Muscle layer of colon (tissue), 2 donors: ENCODE measurements around the gene IMPDH1.
"Not testable (repeated sequence)": the region's sequence is repeated elsewhere in the genome, so short reads cannot be mapped to it uniquely, and the experiment has no call there.

Experiments used
- H3K27ac ChIP-seq: one replicate; pipeline ENCODE4 v1.7.0; 2013; ENCODE audit warnings: low read depth, mild to moderate bottlenecking, low read length, moderate library complexity
- H3K27me3 ChIP-seq, 2 donors: one replicate each; pipeline ENCODE4 v1.7.0; 2013; ENCODE audit warnings: low read length in 2 of 2, mild to moderate bottlenecking in 2 of 2; ENCODE audit not compliant: insufficient read depth in 2 of 2, control insufficient read depth in 1 of 2
- H3K36me3 ChIP-seq: one replicate; pipeline ENCODE4 v1.7.0; 2013; ENCODE audit warnings: mild to moderate bottlenecking, low read length; ENCODE audit not compliant: insufficient read depth
- H3K4me1 ChIP-seq: one replicate; pipeline ENCODE4 v1.7.0; 2013; ENCODE audit warnings: mild to moderate bottlenecking, low read length; ENCODE audit not compliant: insufficient read depth
- H3K4me3 ChIP-seq, 2 donors: one replicate each; pipeline ENCODE4 v1.7.0; 2013; ENCODE audit warnings: low read length in 2 of 2, low read depth in 1 of 2, mild to moderate bottlenecking in 1 of 2, moderate library complexity in 1 of 2
- H3K9ac ChIP-seq: one replicate; pipeline ENCODE4 v1.7.0; 2013; ENCODE audit warnings: low read length
- H3K9me3 ChIP-seq: one replicate; pipeline ENCODE4 v1.7.0; 2013; ENCODE audit warnings: mild to moderate bottlenecking, low read length
- donor health status: abdominal sarcoma.
- donor health status: Adenocarcinoma of cecum.

Gene IMPDH1

GRCh38 chr7:128409596-128410450, at the start of gene IMPDH1:
IMPDH1 (minus strand) TSS chr7:128409982; CDS start chr7:128409901, 81 bp downstream.
- peak within 1 kb of the TSS; percentile 91 for H3K27ac ChIP-seq
- no peaks in the 10 kb centered on the region for H3K9me3 ChIP-seq
- H3K9ac ChIP-seq: peak within 1 kb of the TSS; percentile 88
- peaks cover 28% of the 10 kb centered on the region for H3K4me1 ChIP-seq
- peak within 1 kb of the TSS; percentile 69 to 83 for H3K4me3 ChIP-seq
- no peaks in the 10 kb centered on the region for H3K36me3 ChIP-seq
- no peaks in the 10 kb centered on the region for H3K27me3 ChIP-seq

GRCh38 chr7:128459394-128459878, 49.7 kb upstream of the IMPDH1 start:
- Histone ChIP-seq H3K4me1 (peaks cover 35% of the 10 kb centered on the region), H3K9me3 (no peaks in the 10 kb centered on the region), H3K27me3 (no peaks in the 10 kb centered on the region), H3K27ac (no peak overlapping the region), H3K9ac (no peak overlapping the region), H3K36me3 (peaks cover 5% of the 10 kb centered on the region), H3K4me3 (no peak overlapping the region)

- Histone ChIP-seq H3K4me3 (no peak overlapping the region), H3K36me3 (peaks cover 5% of the 10 kb centered on the region), H3K9me3 (no peaks in the 10 kb centered on the region), H3K27ac (no peak overlapping the region), H3K4me1 (peaks cover 40% of the 10 kb centered on the region), H3K9ac (no peak overlapping the region), H3K27me3 (no peaks in the 10 kb centered on the region)
Observed at GRCh38 chr7:128458956-128459355, 49.2 kb upstream of the IMPDH1 start.

GRCh38 chr7:128457385-128457784, 47.6 kb upstream of the IMPDH1 start:
- H3K4me1 ChIP-seq: peaks cover 43% of the 10 kb centered on the region
- H3K36me3 ChIP-seq, H3K27me3 ChIP-seq, H3K9ac ChIP-seq, H3K4me3 ChIP-seq, H3K9me3 ChIP-seq, H3K27ac ChIP-seq: not testable (repeated sequence)

GRCh38 chr7:128456255-128456725, 46.5 kb upstream of the IMPDH1 start:
- H3K4me3 ChIP-seq: peak overlapping the region; percentile 62 to 70
- H3K36me3 ChIP-seq: peaks cover 5% of the 10 kb centered on the region
- peak overlapping the region; percentile 70 for H3K27ac ChIP-seq
- no peaks in the 10 kb centered on the region for H3K9me3 ChIP-seq
- peak overlapping the region; percentile 35 for H3K9ac ChIP-seq
- peaks cover 43% of the 10 kb centered on the region for H3K4me1 ChIP-seq
- H3K27me3 ChIP-seq: no peaks in the 10 kb centered on the region

- H3K27ac ChIP-seq: peak within 1 kb of the TSS; percentile 70
- no peaks in the 10 kb centered on the region for H3K27me3 ChIP-seq
- H3K9me3 ChIP-seq: no peaks in the 10 kb centered on the region
- peak within 1 kb of the TSS; percentile 62 to 70 for H3K4me3 ChIP-seq
- H3K9ac ChIP-seq: peak within 1 kb of the TSS; percentile 58
- peaks cover 5% of the 10 kb centered on the region for H3K36me3 ChIP-seq
- peaks cover 43% of the 10 kb centered on the region for H3K4me1 ChIP-seq
Observed at GRCh38 chr7:128455543-128456254, 45.9 kb upstream of the IMPDH1 start, which contains the start of gene HILPDA. HILPDA (plus strand) TSS chr7:128455878; CDS start chr7:128457269, 1,391 bp downstream.

- no peaks in the 10 kb centered on the region for H3K27me3 ChIP-seq
Observed at GRCh38 chr7:128454808-128455542, 45.2 kb upstream of the IMPDH1 start.

DNA sequence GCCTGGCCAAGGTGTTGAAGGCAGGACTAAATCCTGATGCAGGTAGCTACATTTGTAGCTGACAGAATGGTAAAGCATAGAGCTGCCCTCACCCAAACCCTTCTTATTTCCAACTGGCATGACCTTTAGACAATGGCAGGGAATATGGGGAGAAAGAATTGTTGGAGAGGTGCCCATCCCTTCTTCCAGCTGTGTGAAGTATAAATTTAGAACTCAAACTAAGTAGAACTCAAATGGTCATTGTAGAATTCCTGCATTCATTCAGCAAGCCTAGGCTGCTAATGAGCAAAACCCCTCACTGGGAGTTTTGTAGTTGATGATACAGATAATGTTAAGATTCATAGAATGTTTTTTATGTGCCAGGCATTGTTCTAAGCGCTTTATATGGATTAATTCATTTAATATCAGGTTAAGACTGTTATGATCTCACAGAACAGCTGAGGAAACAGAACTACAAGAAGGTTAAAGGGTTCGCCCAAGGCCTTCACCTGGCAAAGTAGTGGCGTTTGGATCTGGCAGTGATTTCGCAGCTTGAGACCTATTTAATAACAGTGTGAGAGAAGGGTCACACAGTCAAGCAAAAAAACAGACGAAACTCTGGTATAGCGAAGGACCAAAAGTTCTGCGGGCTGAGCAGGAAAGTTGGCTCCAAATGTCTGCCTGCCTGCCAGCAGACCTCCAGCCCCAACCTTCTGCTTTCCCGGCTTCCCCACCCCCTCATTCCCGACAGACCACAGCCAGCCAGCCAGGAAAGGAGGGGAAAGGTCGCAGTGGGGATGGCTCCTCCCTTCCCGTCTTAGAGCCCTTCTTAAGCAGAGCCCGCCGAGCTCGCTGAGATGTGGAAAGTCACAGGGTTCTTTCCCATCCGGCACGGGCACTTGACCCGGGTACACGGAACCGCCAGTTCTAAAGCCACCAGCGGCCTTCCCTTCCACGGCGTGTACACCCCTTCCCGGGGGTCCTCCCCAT, 44.3 kb upstream of the IMPDH1 start:
- H3K9ac ChIP-seq: peak overlapping the region; percentile 12
- no peaks in the 10 kb centered on the region for H3K27me3 ChIP-seq
- peaks cover 37% of the 10 kb centered on the region for H3K4me1 ChIP-seq
- H3K9me3 ChIP-seq: no peaks in the 10 kb centered on the region
- peaks cover 5% of the 10 kb centered on the region for H3K36me3 ChIP-seq
- peak overlapping the region in 1 of 2 donors; percentile 70 for H3K4me3 ChIP-seq
- H3K27ac ChIP-seq: peak overlapping the region; percentile 70

More at GRCh38 chr7:128454808-128455542, 45.2 kb upstream of the IMPDH1 start:
- Histone ChIP-seq H3K9ac (peak overlapping the region; percentile 58), H3K27ac (peak overlapping the region; percentile 70), H3K36me3 (peaks cover 5% of the 10 kb centered on the region), H3K4me1 (peaks cover 43% of the 10 kb centered on the region), H3K4me3 (peak overlapping the region in 1 of 2 donors; percentile 70), H3K9me3 (no peaks in the 10 kb centered on the region)

- Histone ChIP-seq H3K9me3 (no peaks in the 10 kb centered on the region), H3K4me1 (peaks cover 32% of the 10 kb centered on the region), H3K27ac (no peak overlapping the region), H3K4me3 (no peak overlapping the region), H3K27me3 (no peaks in the 10 kb centered on the region), H3K36me3 (peaks cover 5% of the 10 kb centered on the region), H3K9ac (no peak overlapping the region)
Observed at GRCh38 chr7:128452552-128452951, 42.8 kb upstream of the IMPDH1 start.

DNA sequence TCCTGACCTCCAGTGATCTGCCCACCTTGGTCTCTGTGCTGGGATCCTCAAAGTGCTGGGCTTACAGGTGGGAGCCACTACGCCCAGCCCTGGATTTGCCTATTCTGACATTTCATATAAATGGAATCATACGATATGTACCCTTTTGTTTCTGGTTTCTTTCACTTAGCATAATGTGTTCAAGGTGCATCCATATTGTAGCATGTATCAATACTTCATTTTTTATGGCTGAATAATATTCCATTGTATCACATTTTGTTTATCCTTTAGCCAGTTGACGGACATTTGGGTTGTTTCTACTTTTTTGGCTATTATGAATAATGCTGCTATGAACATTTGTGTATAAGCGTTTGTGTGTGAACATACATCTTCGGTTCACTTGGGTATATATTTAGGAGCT, 41.1 kb upstream of the IMPDH1 start:
- Histone ChIP-seq H3K27me3 (no peaks in the 10 kb centered on the region), H3K4me1 (peaks cover 18% of the 10 kb centered on the region), H3K9me3 (no peaks in the 10 kb centered on the region), H3K36me3 (no peaks in the 10 kb centered on the region), H3K27ac (no peak overlapping the region), H3K9ac (no peak overlapping the region), H3K4me3 (no peak overlapping the region)
